HPDE6-E6E7 (cell line): ENCODE measurements around the gene RIC3.

Experiments used
- DNase-seq: peaks from one replicate; pipeline ENCODE4 v3.0.0; 2011; ENCODE audit warnings: missing footprints; ENCODE audit errors: extremely low spot score

RIC3 gene

DNA sequence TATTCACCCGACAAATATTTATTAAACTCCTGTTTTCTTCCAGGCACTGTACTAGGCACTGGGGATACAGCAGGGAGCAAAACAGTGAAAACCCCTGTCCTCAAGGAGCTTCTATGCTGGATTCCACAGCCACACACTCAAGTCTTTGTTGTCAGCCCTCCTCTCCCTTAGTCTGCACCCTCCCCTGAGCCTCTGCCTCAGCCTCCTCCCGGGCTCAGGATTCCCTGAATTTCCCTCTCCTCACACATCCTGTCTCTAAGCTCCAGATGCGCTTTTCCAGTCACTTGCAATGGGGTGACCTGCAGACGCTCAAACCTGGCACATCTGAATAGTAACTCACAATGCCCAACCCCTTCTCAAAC, 101.3 kb downstream of the RIC3 start:
- no peak for DNase-seq

DNA sequence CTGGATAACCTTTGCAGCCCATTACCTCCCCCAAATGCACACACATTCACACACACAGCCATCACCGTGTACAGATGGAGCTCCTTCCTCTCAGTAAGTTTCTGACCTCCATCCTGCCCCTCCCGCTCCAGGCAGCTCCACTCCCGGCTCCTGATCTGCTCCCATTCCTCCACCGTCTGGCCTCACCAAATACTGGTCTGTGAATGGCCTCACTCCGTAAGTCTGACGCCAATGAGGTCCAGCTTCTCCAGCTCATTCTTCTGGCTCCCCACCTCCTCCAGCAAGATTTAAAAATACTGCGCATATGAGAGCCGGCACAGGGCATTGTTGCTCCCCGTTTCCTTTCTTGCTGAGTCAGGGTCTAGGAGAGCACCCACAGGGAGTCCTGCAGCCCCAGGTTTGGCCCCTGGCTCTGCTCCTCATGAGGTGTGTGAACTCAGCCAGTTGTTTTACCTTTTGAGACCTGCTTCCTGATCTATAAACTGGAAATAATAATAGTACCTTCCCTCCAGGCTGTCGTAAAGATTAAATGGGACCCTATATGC, 101.8 kb downstream of the RIC3 start:
- DNase-seq = no peak

DNA sequence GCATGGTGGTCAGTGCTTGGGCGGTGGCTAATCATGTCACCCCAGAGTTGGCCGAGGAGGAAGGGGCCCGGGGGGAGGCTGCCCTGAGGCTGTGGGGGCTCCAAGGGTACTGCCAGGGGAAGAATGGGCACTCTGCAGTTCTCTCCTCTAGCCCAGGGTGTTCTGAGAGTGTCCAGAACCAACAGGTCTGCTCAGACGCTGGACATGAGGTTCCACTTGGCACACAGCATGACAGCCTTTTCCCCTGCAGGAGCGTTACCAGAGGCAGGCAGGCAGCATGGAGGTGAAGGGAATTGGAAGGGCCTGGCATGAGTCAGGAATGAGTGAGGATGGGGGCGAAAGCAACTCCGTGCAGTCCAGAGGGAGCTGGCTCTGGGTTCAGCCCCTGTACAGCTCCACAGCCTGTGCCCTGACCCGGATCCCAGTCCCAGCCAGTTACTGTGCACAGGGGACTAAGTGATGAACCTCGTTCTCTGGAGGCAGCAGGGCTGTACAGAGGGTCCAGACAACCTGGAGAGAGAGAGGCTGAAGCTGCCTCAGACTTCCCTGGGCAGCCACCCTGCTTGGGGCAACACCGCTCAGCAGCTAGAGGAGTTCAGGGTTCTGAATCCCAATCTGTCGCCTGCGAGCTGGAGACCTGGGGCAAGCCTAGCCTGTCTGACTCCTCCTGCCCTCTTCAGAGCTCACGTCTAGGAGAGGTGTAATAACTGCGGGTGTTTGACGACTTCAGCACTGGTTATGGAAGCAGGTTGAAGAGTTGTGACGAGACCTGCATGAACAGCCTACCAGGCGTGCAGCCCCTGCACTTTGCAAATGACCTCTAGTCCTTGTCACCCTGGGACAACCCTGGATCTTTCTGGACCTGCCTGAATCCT, 102.6 kb downstream of the RIC3 start:
- no peak for DNase-seq

GRCh38 chr11:8065031-8065430, 103.8 kb downstream of the RIC3 start:
- no peak for DNase-seq

DNA sequence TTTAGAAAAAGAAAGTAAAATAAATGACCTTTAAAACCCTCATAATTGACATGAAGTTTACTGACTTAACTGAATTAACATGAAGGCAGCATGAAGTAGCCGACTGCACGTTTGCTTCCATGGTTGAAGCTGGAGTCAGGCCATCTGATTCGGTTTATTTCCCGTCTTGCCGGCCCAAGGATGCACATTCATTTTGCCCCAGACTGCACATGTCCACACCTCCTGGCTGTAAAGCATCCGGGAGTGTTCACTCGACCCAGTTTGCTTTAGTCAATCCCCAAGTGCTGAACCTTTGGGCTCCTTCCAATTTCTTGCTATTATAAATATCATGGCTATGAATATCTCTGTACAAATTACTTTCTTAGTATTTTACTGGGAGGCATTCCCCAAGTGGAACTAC, 105.5 kb downstream of the RIC3 start:
- no peak for DNase-seq

DNA sequence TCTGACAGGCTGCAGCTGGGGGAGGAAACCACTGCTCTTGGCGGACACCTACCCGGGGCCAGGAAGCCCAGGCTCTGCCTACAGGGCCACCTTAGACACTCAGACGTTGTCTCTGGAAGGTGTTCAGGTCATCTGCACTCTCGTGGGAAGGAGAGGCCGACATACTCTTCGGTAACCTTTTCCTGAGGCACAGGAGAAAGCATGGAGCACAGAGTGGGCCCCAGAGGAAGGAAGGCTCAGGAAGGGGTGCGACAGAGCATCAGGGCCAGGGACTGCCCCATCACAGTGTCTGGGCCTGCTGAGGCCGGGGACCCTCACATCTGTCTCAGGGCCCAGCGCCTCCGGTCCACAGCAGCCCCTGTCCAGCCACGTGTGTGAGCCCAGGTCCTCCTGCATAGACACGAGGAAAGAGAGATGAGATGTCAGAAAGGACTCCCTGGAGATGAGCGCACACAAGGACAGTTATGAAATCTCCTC, 106.0 kb downstream of the RIC3 start:
- no peak for DNase-seq

GRCh38 chr11:8061555-8062428, 107.0 kb downstream of the RIC3 start:
- no peak for DNase-seq

- DNase-seq = no peak
These were observed 107.8 kb downstream of the RIC3 start for GRCh38 chr11:8060801-8061554.

GRCh38 chr11:8060146-8060719, 108.6 kb downstream of the RIC3 start:
- DNase-seq = no peak

DNA sequence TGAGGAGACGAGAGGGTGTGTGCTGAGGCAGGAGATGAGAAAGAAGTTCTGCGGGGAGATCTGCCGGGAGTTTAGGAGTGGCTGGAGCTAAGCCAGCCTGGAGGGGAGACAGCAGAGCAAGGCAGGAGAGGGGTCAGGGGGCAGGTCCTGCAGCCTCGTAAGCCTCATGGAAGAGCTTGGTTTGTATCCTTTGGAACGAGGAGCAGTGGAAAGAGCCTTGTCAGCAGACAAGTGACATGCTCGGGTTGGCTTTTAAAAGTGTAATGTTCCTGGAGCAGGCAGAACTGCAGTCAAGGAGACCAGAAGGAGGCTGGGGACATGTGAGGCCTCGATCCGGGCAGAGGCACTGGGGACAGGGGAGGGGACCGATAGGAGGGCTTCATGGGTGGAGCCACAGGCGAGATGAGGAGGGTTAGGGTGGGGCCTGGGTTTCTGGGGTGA, 109.2 kb downstream of the RIC3 start:
- DNase-seq = no peak

DNA sequence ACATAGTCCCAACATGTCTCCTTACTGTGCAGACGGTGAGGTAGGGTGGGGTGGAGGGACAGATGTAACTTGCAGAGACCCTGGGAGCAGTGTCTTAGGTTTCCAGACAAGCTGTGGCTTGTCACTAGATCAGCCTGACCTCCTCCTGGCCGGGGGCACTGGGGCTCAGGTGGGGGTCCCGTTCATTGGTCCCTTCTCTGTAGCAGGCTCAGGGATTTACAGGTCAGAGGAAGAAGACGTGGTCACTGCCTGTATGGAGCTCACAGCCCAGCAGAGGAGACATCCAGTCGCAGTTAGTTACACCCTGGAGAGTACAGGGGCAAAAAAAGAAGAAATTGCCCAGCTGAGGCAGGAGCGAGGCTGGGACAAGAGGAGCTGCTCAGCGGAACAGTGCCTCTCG, 109.8 kb downstream of the RIC3 start:
- no peak for DNase-seq

DNA sequence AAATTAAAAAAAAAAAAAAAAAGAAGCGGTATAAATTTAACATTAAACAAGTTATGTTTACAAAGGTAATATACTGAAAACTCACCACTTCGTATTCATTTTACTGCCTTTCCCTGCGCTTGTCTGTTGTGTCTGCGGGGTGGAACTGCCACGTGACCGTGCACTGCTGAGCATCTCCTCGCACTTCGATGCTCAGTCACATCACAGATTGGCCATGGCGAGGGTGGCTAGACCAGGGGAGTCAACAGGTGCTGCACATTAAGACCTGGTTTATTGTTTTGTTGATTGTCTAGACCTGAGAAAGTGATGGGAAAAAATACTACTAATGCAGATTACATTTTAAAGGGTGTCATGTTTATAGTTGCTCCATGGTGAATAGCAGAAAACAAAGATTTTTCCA, 110.6 kb downstream of the RIC3 start:
- DNase-seq = no peak

GRCh38 chr11:8056810-8057463, 111.9 kb downstream of the RIC3 start:
- DNase-seq = no peak
